Adrenal gland (tissue), 5 donors: Measurements from ENCODE around the gene KRT76.

Experiments
- POLR2A ChIP-seq, 2 donors: fragments of 450-650 bp; IDR thresholded peaks; one replicate each; pipeline ENCODE4 v1.6.1; 2017; ENCODE audit warnings: antibody characterized with exemption in 2 of 2, mild to moderate bottlenecking in 2 of 2, moderate library complexity in 1 of 2
- TF ChIP-seq, protein P1 (sequence below), 6 experiments: fragments of 450-650 bp in 4 of 6; fragments of 200-600 bp in 2 of 6; sonication (generic) in 1 of 6; IDR thresholded peaks; 1 replicate in 5 of 6; 2 replicates in 1 of 6; pipeline versions ENCODE4 v1.5.1 to v1.8.0; 2016 to 2021; ENCODE audit warnings: antibody characterized with exemption in 6 of 6, mild to moderate bottlenecking in 2 of 6, moderate library complexity in 1 of 6
- donor health status: DM: no; HTN: no; CAD: no.

DNA sequence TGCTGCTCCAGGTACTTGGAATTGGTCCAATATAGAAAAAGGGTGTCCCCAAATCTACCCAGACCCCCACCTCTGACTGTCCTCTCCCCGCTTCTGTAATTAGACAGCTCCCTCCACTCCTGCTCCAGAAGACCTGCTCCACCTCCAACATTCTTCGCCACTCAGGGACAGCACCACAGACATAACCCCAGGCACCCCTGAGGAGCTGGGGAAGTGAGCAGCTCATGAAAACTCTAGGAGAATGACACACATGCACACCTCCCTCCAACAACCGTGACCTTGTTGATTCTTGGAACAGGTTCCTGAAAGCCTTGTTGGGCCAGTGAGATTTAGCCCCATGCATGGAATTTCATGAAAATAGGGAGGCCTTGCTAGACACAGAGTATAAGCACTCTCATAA lies 28.6 kb upstream of the KRT76 start:
- TF ChIP-seq, protein P1, sequence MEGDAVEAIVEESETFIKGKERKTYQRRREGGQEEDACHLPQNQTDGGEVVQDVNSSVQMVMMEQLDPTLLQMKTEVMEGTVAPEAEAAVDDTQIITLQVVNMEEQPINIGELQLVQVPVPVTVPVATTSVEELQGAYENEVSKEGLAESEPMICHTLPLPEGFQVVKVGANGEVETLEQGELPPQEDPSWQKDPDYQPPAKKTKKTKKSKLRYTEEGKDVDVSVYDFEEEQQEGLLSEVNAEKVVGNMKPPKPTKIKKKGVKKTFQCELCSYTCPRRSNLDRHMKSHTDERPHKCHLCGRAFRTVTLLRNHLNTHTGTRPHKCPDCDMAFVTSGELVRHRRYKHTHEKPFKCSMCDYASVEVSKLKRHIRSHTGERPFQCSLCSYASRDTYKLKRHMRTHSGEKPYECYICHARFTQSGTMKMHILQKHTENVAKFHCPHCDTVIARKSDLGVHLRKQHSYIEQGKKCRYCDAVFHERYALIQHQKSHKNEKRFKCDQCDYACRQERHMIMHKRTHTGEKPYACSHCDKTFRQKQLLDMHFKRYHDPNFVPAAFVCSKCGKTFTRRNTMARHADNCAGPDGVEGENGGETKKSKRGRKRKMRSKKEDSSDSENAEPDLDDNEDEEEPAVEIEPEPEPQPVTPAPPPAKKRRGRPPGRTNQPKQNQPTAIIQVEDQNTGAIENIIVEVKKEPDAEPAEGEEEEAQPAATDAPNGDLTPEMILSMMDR (IDR thresholded peaks at IDR 0.05) = no peak
- no peak for TF ChIP-seq POLR2A (IDR thresholded peaks at IDR 0.05)
